RPMI7951 (cell line): ENCODE results near the gene OR7G3. TPM values are rescaled to one million over a fixed set of nuclear protein-coding genes. Genes with fewer than 3 reads are reported as not detected.

Source experiments
- DNase-seq: peaks from one replicate; pipeline ENCODE4 v3.0.0-alpha.2; 2012; ENCODE audit warnings: low read depth
- total RNA-seq: library from RNA; depleted of rRNA; stranded (reverse); fragments of >200 nt; shearing (Covaris generic); gene quantifications from 2 replicates; pipeline ENCODE4 v1.2.3, GENCODE V29; 2014; rRNA removed

The OR7G3 gene
- total RNA-seq, 1 experiment from 2014 or later, result not detected

DNA sequence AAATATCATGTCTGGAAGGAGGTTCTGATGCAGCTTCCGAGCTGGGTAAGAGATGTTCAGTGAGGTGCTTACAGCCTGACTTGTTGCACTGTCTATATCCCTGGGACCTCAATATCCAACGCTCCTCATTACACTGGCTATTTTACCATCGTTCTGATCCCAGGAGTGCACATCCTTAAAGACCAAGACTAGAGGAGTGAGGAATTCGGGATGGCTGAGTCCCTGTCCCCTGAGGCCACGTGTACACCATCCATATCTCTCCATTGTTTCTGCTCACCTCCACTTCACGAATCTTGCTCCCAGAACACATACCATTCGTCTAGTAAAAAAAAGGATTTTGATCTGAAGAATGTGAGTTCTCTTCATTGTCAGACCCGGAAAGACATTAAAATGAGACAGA, 19.4 kb downstream of the OR7G3 start, which contains the start of gene OR7G2:
Gene OR7G2 (minus strand): TSS at position 101 of the 400 bp plus-strand sequence. CDS start 4,232 bp downstream, outside the sequence.
- DNase-seq, result no peak

DNA sequence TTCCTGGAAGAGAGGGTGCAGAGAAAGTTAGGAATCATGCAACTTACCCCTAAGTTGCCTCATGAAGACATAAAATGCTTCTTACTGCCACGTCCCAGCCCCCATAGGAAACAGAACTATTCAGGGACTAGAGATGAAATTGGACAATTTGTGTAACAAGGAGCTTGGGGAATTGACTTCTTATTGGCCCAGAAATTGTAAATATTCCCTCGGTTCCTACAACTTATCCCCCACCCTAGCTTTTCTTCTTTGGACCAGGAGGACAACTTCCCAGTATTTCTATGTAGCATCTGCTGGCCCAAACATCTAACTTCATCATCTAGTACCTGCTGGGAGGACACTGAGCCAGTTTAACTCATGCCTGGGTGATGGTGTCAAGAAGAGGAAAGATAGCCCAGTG, 40.0 kb downstream of the OR7G3 start, which contains the start of gene OR1M1:
Gene OR1M1 (plus strand): TSS at position 301 of the 400 bp plus-strand sequence. CDS start 6,184 bp downstream, outside the sequence.
- no peak for DNase-seq

DNA sequence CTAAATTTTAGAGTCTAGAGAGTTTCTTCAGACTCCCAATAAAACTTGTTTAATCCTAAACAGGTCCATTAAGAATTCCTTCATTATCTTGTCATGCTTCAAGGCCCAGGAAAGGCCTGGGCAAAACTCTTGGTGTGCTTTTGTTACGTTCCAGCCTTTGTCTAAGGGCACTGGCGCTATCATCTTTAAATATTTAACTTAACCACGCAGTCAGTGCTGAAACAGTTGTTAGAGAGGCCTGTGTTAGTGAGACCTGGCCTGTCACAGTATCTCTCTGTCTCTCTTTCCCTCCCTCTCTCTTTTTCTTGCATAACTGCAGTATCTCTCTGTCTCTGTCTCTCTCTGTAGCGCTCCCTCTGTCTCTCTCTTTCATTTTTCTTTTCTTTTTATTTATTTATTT, 48.1 kb downstream of the OR7G3 start:
- DNase-seq, result no peak

DNA sequence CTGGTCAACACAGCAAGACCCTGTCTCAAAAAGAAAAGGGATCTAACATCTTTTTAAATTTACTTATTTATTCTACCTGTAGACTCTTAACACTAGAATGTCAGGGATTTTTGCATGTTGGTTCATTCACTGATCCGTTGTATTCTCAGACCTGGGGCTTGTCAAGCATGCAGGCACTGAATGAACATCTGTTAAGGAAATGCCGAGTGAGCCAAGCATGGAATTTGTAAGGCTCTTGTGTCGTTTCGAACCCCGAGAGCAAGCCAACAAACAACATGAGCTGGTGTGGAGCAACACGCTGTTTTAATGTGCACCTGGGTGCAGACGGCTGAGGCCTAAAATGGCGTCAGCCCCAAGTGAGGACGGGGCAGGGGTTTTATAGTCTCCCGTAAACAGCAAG, 49.8 kb downstream of the OR7G3 start:
- DNase-seq, result no peak

Other genes with a start within 250 kb of the OR7G3 start
- not detected in 2 replicates for gene MUC16, start 116.5 kb downstream of the OR7G3 start, total RNA-seq
- gene OR1M1, start 39.9 kb downstream of the OR7G3 start, total RNA-seq, result not detected in 2 replicates
- not detected in 2 replicates for gene OR7G2, start 19.5 kb downstream of the OR7G3 start, total RNA-seq
- gene OR7G1, start 11.2 kb downstream of the OR7G3 start, total RNA-seq, result not detected in 2 replicates
- gene ZNF317, start 13.4 kb upstream of the OR7G3 start, total RNA-seq, result 14.0 and 15.3 TPM in 2 replicates
- not detected in 2 replicates for gene OR7D2, start 52.0 kb upstream of the OR7G3 start, total RNA-seq
- gene OR7D4, start 92.6 kb upstream of the OR7G3 start, total RNA-seq, result not detected in 2 replicates
- gene OR7E24, start 124.0 kb upstream of the OR7G3 start, total RNA-seq, result not detected in 2 replicates
- 10.1 and 11.7 TPM in 2 replicates for gene ZNF699, start 182.9 kb upstream of the OR7G3 start, total RNA-seq
- gene ZNF559, start 197.2 kb upstream of the OR7G3 start, total RNA-seq, result 14.4 and 21.4 TPM in 2 replicates
- 2.5 and 3.1 TPM in 2 replicates for gene ZNF177, start 236.1 kb upstream of the OR7G3 start, total RNA-seq